Colonic mucosa (tissue), 4 donors: ENCODE data around the gene HOXA11. TPM values are rescaled to one million over a fixed set of nuclear protein-coding genes. Genes with fewer than 3 reads are reported as not detected.

ENCODE experiments used
- DNase-seq: peaks from one replicate; pipeline ENCODE4 v3.0.0-alpha.2; 2020
- H3K27ac ChIP-seq: fragments of 200-600 bp; one replicate; pipeline ENCODE4 v1.8.0; 2021
- H3K27me3 ChIP-seq: fragments of 200-600 bp; one replicate; pipeline ENCODE4 v1.8.0; 2021
- H3K36me3 ChIP-seq: fragments of 200-600 bp; one replicate; pipeline ENCODE4 v1.8.0; 2021
- H3K4me1 ChIP-seq: fragments of 200-600 bp; one replicate; pipeline ENCODE4 v1.8.0; 2021; ENCODE audit warnings: mild to moderate bottlenecking
- H3K4me3 ChIP-seq: fragments of 200-600 bp; one replicate; pipeline ENCODE4 v1.8.0; 2021
- H3K9ac ChIP-seq, 2 donors: one replicate each; pipeline ENCODE4 v1.7.0; 2013; ENCODE audit warnings: control low read depth in 2 of 2, low read depth in 2 of 2, low read length in 2 of 2
- H3K9me3 ChIP-seq: fragments of 200-600 bp; one replicate; pipeline ENCODE4 v1.8.0; 2021
- CTCF ChIP-seq: fragments of 200-600 bp; IDR thresholded peaks from one replicate; pipeline ENCODE4 v1.8.0; 2022; ENCODE audit warnings: antibody characterized with exemption, mild to moderate bottlenecking
- intact Hi-C: fragments of 100-400 bp; cut with DNase I; formaldehyde crosslinking; loops from one replicate; pipeline ENCODE4 v1.14.1; 2022
- total RNA-seq, 2 donors: library from RNA; stranded (reverse); fragmentation: NEBNext Ultra II Directional in 1 of 2; extraction: Animal tissue kit (Norgen Biotek cat#: 25700) in 1 of 2; gene quantifications; one replicate each; pipeline ENCODE4 v1.2.1, GENCODE V29; 2021
- donor health status: healthy.
- donor health status: DM: no; HTN: no; CAD: no.
- donor health status: DM: no; HTN: no; CAD: no.

The HOXA11 gene
- total RNA-seq, 2 donors from 2014 or later: 2.9 to 3.7 TPM

DNA sequence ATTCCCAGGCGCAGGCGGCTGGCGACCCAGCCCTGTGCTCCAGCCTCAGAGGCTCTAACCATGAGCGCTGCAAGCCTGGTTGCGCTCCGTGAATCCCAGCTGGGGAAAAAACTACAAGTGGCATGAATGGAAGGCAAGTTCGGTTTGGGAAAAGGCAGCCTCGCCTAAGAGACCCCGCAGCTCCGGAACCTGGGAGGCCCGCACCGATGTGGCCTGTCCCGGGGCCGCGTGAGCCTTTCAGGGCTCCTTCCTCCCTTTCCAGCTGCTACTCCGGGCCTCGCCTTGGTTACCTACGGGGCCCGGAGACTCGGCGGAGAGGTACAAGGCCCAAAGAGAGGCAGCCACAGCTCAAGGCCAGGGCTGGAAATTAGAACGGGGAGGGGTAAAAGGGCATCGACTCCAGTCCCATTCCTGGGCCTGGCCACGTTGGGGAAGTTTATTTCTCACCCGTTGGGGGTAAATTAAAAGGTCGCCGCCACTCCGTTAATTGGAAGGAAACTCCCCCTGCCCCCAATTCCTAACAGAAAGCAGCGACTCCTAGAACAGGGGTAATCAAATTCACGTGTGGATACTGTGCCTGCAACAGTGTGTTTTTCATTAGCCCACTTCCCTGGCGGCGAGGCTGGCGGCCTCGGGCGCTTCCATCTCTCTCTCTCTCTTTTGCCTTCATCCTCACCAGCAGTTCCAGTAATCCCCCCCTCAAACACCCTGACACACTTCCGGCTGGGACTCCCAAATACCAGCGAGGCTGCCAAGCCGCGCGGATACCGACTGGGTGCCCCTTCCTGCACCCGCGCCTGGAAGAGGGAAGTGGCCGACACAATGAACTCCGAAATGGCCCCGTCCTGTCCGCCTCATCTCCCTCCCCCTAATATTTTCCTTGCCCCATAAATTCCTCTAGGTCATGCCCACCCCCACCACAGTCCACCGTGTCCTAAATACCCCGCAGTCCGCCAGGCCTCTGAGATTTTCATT, 18.2 kb downstream of the HOXA11 start:
- no peaks in the 10 kb centered on the region for H3K4me1 ChIP-seq
- H3K27ac ChIP-seq: peak overlapping the region; percentile 94
- H3K4me3 ChIP-seq: peak overlapping the region; percentile 64
- no peak for TF ChIP-seq CTCF
- intact Hi-C loops: loop anchor here (5.0 kb wide), 1 partner anchor 1310 kb away; no protein-coding TSS in a partner anchor
- DNase-seq: no peak
- H3K9ac ChIP-seq: peak overlapping the region; percentile 91 to 98
- H3K36me3 ChIP-seq: no peaks in the 10 kb centered on the region
- H3K27me3 ChIP-seq: peaks cover 7% of the 10 kb centered on the region
- no peaks in the 10 kb centered on the region for H3K9me3 ChIP-seq

GRCh38 chr7:27165996-27166530, 19.0 kb downstream of the HOXA11 start:
- H3K27me3 ChIP-seq: peaks cover 7% of the 10 kb centered on the region
- no peaks in the 10 kb centered on the region for H3K4me1 ChIP-seq
- intact Hi-C loops: loop anchor here (5.0 kb wide), 1 partner anchor 1309 kb away; no protein-coding TSS in a partner anchor
- no peaks in the 10 kb centered on the region for H3K36me3 ChIP-seq
- peak; percentile 78 for DNase-seq
- H3K4me3 ChIP-seq: peak overlapping the region; percentile 64
- TF ChIP-seq CTCF: no peak
- no peaks in the 10 kb centered on the region for H3K9me3 ChIP-seq
- H3K27ac ChIP-seq: peak overlapping the region; percentile 94
- H3K9ac ChIP-seq: peak overlapping the region; percentile 91 to 98

GRCh38 chr7:27165089-27165995, 19.7 kb downstream of the HOXA11 start, which contains the start of gene HOXA9:
HOXA9 (minus strand) TSS chr7:27165537; CDS start chr7:27165457, 80 bp downstream.
- no peak for TF ChIP-seq CTCF
- H3K9ac ChIP-seq: peak within 1 kb of the TSS; percentile 91 to 98
- peaks cover 7% of the 10 kb centered on the region for H3K27me3 ChIP-seq
- H3K27ac ChIP-seq: peak within 1 kb of the TSS; percentile 94
- H3K4me1 ChIP-seq: no peaks in the 10 kb centered on the region
- peak; percentile 90 for DNase-seq
- H3K9me3 ChIP-seq: no peaks in the 10 kb centered on the region
- peak within 1 kb of the TSS; percentile 64 for H3K4me3 ChIP-seq
- no peaks in the 10 kb centered on the region for H3K36me3 ChIP-seq
- intact Hi-C loops: loop anchor here (5.0 kb wide), 1 partner anchor 1308 kb away; no protein-coding TSS in a partner anchor

GRCh38 chr7:27164367-27165088, 20.5 kb downstream of the HOXA11 start:
- Histone ChIP-seq H3K4me1 (peaks cover 5% of the 10 kb centered on the region), H3K9me3 (no peaks in the 10 kb centered on the region), H3K27ac (peak overlapping the region; percentile 94), H3K27me3 (peaks cover 7% of the 10 kb centered on the region), H3K9ac (peak overlapping the region; percentile 80 to 98), H3K4me3 (peak overlapping the region; percentile 64), H3K36me3 (no peaks in the 10 kb centered on the region)
- DNase-seq: no peak
- intact Hi-C loops: loop anchor here (5.0 kb wide), 2 partner anchors 792 to 1307 kb away; no protein-coding TSS in a partner anchor
- no peak for TF ChIP-seq CTCF
